ENCODE measurements around the gene MRPL12. TPM values are rescaled to one million over a fixed set of nuclear protein-coding genes. Genes with fewer than 3 reads are reported as not detected.

The MRPL12 gene
- total and polyA plus RNA-seq, 2 of the 8 experiments (the other 6 are each of a cell fraction or from before 2014, with no cell fraction given), result 120 to 141 TPM

GRCh38 chr17:81673561-81674258 lies 29.5 kb upstream of the MRPL12 start:
- Histone ChIP-seq H2BK20ac (ENCODE audit: low read length) (no peak overlapping the region), H3K36me3 (ENCODE audit: control insufficient read depth in 2 of 4, insufficient read depth in 4 of 4, low read length in 3 of 4) (peaks cover 26 to 53% (median 48%) of the 10 kb centered on the region in 4 experiments), H3K23ac (ENCODE audit: insufficient read length) (no peak overlapping the region), H2AK5ac (ENCODE audit: low read depth, low read length) (no peak overlapping the region), H3K14ac (ENCODE audit: insufficient read length) (no peak overlapping the region), H2BK15ac (ENCODE audit: low read length) (no peak overlapping the region), H3K4me2 (ENCODE audit: insufficient read depth in 1 of 2, low read depth in 2 of 2, low read length in 2 of 2) (no peak overlapping the region), H2AFZ (ENCODE audit: low read length) (no peak overlapping the region), H2BK5ac (ENCODE audit: low read depth, low read length) (no peak overlapping the region), H4K20me1 (replicated peaks in 1 of 2; ENCODE audit: control insufficient read depth in 1 of 2, insufficient read depth in 2 of 2, low read length in 2 of 2) (peaks cover 10 to 23% of the 10 kb centered on the region in 2 experiments), H3K79me1 (ENCODE audit: low read depth, low read length) (no peaks in the 10 kb centered on the region; the same call in 1 of the 2 replicates), H4K91ac (replicated peaks; ENCODE audit: insufficient read length, low read length) (no peak overlapping the region), H3K27ac (ENCODE audit: low read depth, low read length) (no peak overlapping the region), H3K4me3 (ENCODE audit: extremely low read depth in 1 of 4, insufficient read depth in 2 of 4, low read depth in 3 of 4, low read length in 4 of 4) (no peak overlapping the region), H4K5ac (ENCODE audit: insufficient read length, low read depth, low read length) (no peak overlapping the region), H2BK120ac (replicated peaks; ENCODE audit: low read depth, low read length) (no peak overlapping the region), H3K56ac (replicated peaks; ENCODE audit: insufficient read length, low read depth, low read length) (no peak overlapping the region), H3K23me2 (ENCODE audit: low read depth, low read length) (no peaks in the 10 kb centered on the region), H3K27me3 (replicated peaks in 1 of 4; ENCODE audit: control insufficient read depth in 3 of 4, extremely low read depth in 1 of 4, insufficient read depth in 3 of 4, low read length in 3 of 4) (no peaks in the 10 kb centered on the region), H4K8ac (ENCODE audit: extremely low read depth, insufficient read depth, low read length) (no peak overlapping the region), H2BK12ac (ENCODE audit: low read depth, low read length) (no peak overlapping the region), H3K4ac (replicated peaks; ENCODE audit: insufficient read length, low read depth, low read length) (no peak overlapping the region), H3K9ac (replicated peaks in 1 of 4; ENCODE audit: extremely low read depth in 1 of 4, low read depth in 3 of 4, low read length in 3 of 4) (no peak overlapping the region), H3K4me1 (replicated peaks in 1 of 4; ENCODE audit: control insufficient read depth in 3 of 4, insufficient read depth in 4 of 4, low read length in 3 of 4) (no peaks in the 10 kb centered on the region), H3K9me3 (ENCODE audit: insufficient read depth in 2 of 2, low read depth in 1 of 2, low read length in 1 of 2) (no peaks in the 10 kb centered on the region), H3K18ac (ENCODE audit: extremely low read depth, low read length) (no peak overlapping the region), H3K79me2 (ENCODE audit: control insufficient read depth in 1 of 2, insufficient read depth in 2 of 2, low read length in 2 of 2) (peaks cover 0 to 9% of the 10 kb centered on the region in 2 experiments; a peak in 1 of 4 replicates)
- POLR2A ChIA-PET (ENCODE audit: partially characterized antibody), result interaction anchor here (0.6 to 28.4 kb wide), 8 partner anchors 8 to 53 kb away, joined by 4 to 436 read pairs (median 5); partner anchors contain the start of genes ARL16, HGS, MRPL12 and SLC25A10
- DNase-seq (ENCODE audit: low read depth in 1 of 2, low spot score in 2 of 2) (no peak), FAIRE-seq (no peak)
- TF ChIP-seq EP300 (IDR thresholded peaks at IDR 0.05; ENCODE audit: borderline replicate concordance in 1 of 2, low read depth in 2 of 2, low read length in 2 of 2) (no peak), POLR2A (IDR thresholded peaks at IDR 0.05; ENCODE audit: control extremely low read depth in 1 of 2, low read depth in 2 of 2, low read length in 2 of 2) (peak in 1 of 2 experiments; percentile 23; a peak in 1 of 3 replicates)
- CTCF ChIA-PET (ENCODE audit: partially characterized antibody), result interaction anchor here (0.6 kb wide), 1 partner anchor 950 kb away, joined by 3 read pairs; no protein-coding TSS in a partner anchor
- 96% methylated on average over 18 of the region's 18 CpGs; no CpG with 5 or more reads in 1 of the 2 experiments for whole genome bisulfite sequencing, 2 experiments (ENCODE audit: extremely low coverage in 1 of 2, insufficient coverage in 1 of 2, insufficient read length in 1 of 2, insufficient replicate concordance in 2 of 2, low coverage in 1 of 2, low lambda C conversion rate in 2 of 2, missing lambda C conversion rate in 1 of 2)
